Heart right ventricle (tissue), 16 donors: ENCODE measurements around the gene AGAP4. TPM values are rescaled to one million over a fixed set of nuclear protein-coding genes. Genes with fewer than 3 reads are reported as not detected.
"Not testable (repeated sequence)": the region's sequence is repeated elsewhere in the genome, so short reads cannot be mapped to it uniquely, and the experiment has no call there.

Source experiments
- ATAC-seq, 8 donors: fragments of 200-7000 bp; cut with Tn5 transposase; one replicate each; pipeline ENCODE4 v1.9.1; 2020; ENCODE audit warnings: mild to moderate bottlenecking in 8 of 8, moderate library complexity in 8 of 8, moderate number of reproducible peaks in 1 of 8
- DNase-seq, 2 donors: peaks; one replicate each; pipeline ENCODE4 v3.0.0-alpha.2; 2020
- H3K27ac ChIP-seq, 10 donors: fragments of 200-600 bp; sonication (generic) in 2 of 10; one replicate each; pipeline versions ENCODE4 v1.5.0 to v1.8.0; 2020 to 2022; ENCODE audit warnings: mild to moderate bottlenecking in 3 of 10
- H3K27me3 ChIP-seq, 7 donors: fragments of 200-600 bp; one replicate each; pipeline ENCODE4 v1.8.0; 2021 to 2022; ENCODE audit warnings: mild to moderate bottlenecking in 2 of 7
- H3K36me3 ChIP-seq, 9 donors: fragments of 200-600 bp; sonication (generic) in 1 of 9; one replicate each; pipeline versions ENCODE4 v1.5.0 to v1.8.0; 2020 to 2022; ENCODE audit warnings: mild to moderate bottlenecking in 2 of 9
- H3K4me1 ChIP-seq, 9 donors: fragments of 200-600 bp; sonication (generic) in 1 of 9; one replicate each; pipeline versions ENCODE4 v1.5.0 to v1.8.0; 2020 to 2022; ENCODE audit warnings: mild to moderate bottlenecking in 4 of 9
- H3K4me3 ChIP-seq, 10 donors: fragments of 200-600 bp; sonication (generic) in 2 of 10; one replicate each; pipeline versions ENCODE4 v1.5.0 to v1.8.0; 2020 to 2022; ENCODE audit warnings: mild to moderate bottlenecking in 7 of 10, moderate library complexity in 2 of 10
- H3K9me3 ChIP-seq, 11 donors: fragments of 200-600 bp in 10 of 11; sonication (generic) in 2 of 11; one replicate each; pipeline versions ENCODE4 v1.5.0 to v1.8.0; 2013 to 2022; ENCODE audit warnings: mild to moderate bottlenecking in 2 of 11, control low read depth in 1 of 11, moderate library complexity in 1 of 11
- WGBS, 2 donors: extraction: QIAGEN DNeasy Blood & Tissue Kit; methylation state at CpG; one replicate each; pipeline ENCODE4 v1.1.7; 2013; ENCODE audit warnings: inconsistent platforms in 1 of 2; 5-methylcytosine and 5-hydroxymethylcytosine counted together
- intact Hi-C, 10 donors: fragments of 100-400 bp; cut with DNase I; formaldehyde crosslinking; loops; one replicate each; pipeline versions ENCODE4 v1.11.1 to v1.14.2; 2022
- polyA plus RNA-seq, 2 donors: library from polyadenylated mRNA; stranded (reverse); fragments of 200-250 nt; gene quantifications; one replicate each; pipeline ENCODE4 v1.2.3, GENCODE V29; 2013
- total RNA-seq, 10 donors: library from RNA; stranded (reverse); fragmentation: NEBNext Ultra II Directional in 3 of 10; extraction: Animal tissue kit (Norgen Biotek cat#: 25700) in 3 of 10; gene quantifications; one replicate each; pipeline versions ENCODE4 v1.2.1 to v1.2.4, GENCODE V29; 2021 to 2023
- donor health status: Arrhythmogenic right ventricular cardiomyopathy.
- donor health status: ischemic (EF 13 %, LVEDD 7.1; RV severe dilation, severe dysfunction).
- donor health status: healthy with polysubstance abuse.
- donor health status: DM: no; HTN: yes; CAD: no.
- donor health status: DM: no; HTN: no; CAD: no.
- donor health status: ischemic (EF 25% LVEDD 6.9; RV normal size, moderate dysfunction).
- donor health status: ischemic (EF 25% LVEDD 5.7; RV mildly dilated, moderate dysfunction).
- donor health status: healthy.
- donor health status: DM: yes; HTN: yes; CAD: no.
- donor health status: Ischemic cardiomyopathy.
- donor health status: ischemic (EF 35%, LVEDD 5.7; RV mildly dilated, moderate dysfunction).
- donor health status: nonischemic (EF 11% LVEDD 7.7; RV severe dilation, severe dysfunction).
- donor health status: DM: yes; HTN: yes; CAD: no.
- donor health status: PGD.
- donor health status: ischemic (EF 29% LVEDD 5.4; RV normal size, mild dysfunction).
- donor health status: nonischemic (EF 23%, LVEDD 6.1; RV moderate dilation, normal function).

AGAP4 gene
- total and polyA plus RNA-seq, 12 donors = 4.3 to 32.4 (median 7.2) TPM

DNA sequence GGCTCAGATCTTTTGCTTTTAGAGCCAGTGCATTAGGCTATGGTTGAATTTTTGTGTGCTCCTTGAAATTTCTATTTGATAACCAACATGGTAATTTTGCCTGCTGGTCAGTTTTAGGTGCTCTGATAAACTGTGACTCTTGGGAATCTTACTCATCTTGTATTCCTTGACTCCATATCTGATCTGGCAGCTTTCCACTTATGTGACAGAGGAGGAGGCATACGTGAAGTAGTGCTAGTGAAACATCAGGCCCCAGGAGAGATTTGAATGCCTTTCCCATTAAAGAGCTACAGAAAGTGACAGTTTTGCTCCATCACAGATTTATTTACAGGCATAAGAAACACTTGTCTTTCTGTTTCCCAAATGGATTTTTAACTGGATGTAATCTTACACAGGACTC lies 61.1 kb downstream of the AGAP4 start:
- H3K36me3 ChIP-seq = peaks cover 0 to 68% (median 0%) of the 10 kb centered on the region in 9 donors
- H3K27me3 ChIP-seq, ATAC-seq, H3K9me3 ChIP-seq, H3K27ac ChIP-seq, intact Hi-C loops, DNase-seq, H3K4me1 ChIP-seq, H3K4me3 ChIP-seq: not testable (repeated sequence)
- WGBS, 2 donors = 55 to 65% methylated on average over 1 of the region's 1 CpG

Other genes with a start within 250 kb of the AGAP4 start
- gene ZFAND4, start 174.7 kb downstream of the AGAP4 start, total RNA-seq = 10 to 100 TPM in 8 of 10 donors, 1 to 10 TPM in 2; 9.5 to 12.5 (median 10.5) TPM
- gene ZFAND4, start 174.7 kb downstream of the AGAP4 start, polyA plus RNA-seq = 1 to 10 TPM; 3.2 to 6.9 TPM
- gene WASHC2C, start 120.2 kb downstream of the AGAP4 start, total RNA-seq = 10 to 100 TPM; 21.8 to 32.8 (median 26.8) TPM
- gene WASHC2C, start 120.2 kb downstream of the AGAP4 start, polyA plus RNA-seq = 10 to 100 TPM; 10.1 to 13.2 TPM
- 100 to 1,000 TPM in 1 of 10 donors, 10 to 100 TPM in 9; 73.5 to 109 (median 83.1) TPM for gene TIMM23, start 125.0 kb upstream of the AGAP4 start, total RNA-seq
- 100 to 1,000 TPM in 1 of 2 donors, 10 to 100 TPM in 1; 95.7 to 113 TPM for gene TIMM23, start 125.0 kb upstream of the AGAP4 start, polyA plus RNA-seq
- 100 to 1,000 TPM; 224 to 287 (median 259) TPM for gene NCOA4, start 183.1 kb upstream of the AGAP4 start, total RNA-seq
- 10 to 100 TPM; 36.7 to 60.2 TPM for gene NCOA4, start 183.1 kb upstream of the AGAP4 start, polyA plus RNA-seq
- gene MSMB, start 198.8 kb upstream of the AGAP4 start, total RNA-seq = not detected
- gene MSMB, start 198.8 kb upstream of the AGAP4 start, polyA plus RNA-seq = not detected